Panc1 (cell line): Measurements from ENCODE around the gene MBD3. TPM values are rescaled to one million over a fixed set of nuclear protein-coding genes. Genes with fewer than 3 reads are reported as not detected.

ENCODE experiments used
- ATAC-seq: fragments of 200-7000 bp; cut with Tn5 transposase; 2 replicates; pipeline ENCODE4 v1.9.1; 2020; ENCODE audit warnings: mild to moderate bottlenecking, moderate library complexity
- BruUV-seq: library from RNA; stranded (reverse); fragments of 400-500 nt; replicated peaks from 2 replicates; lab custom pipeline; 2021; lab: Mats Ljungman, UMichigan
- CTCF ChIA-PET: fragments of 300-600 bp; sonication (Branson Sonifier 250); formaldehyde crosslinking; loops from one replicate; lab custom pipeline; 2022; ENCODE audit warnings: antibody characterized with exemption; lab: Charles Lee
- POLR2A ChIA-PET: fragments of 300-600 bp; sonication (Branson Sonifier 250); formaldehyde crosslinking; loops from one replicate; lab custom pipeline; 2022; ENCODE audit warnings: antibody characterized with exemption; lab: Charles Lee
- DNase-seq: peaks from one replicate; pipeline ENCODE4 v3.0.0-alpha.2; 2010; ENCODE audit warnings: low read depth, low spot score
- H3K27ac ChIP-seq: 2 replicates; pipeline ENCODE4 v1.5.1; 2011; ENCODE audit warnings: mild to moderate bottlenecking, low read length, inconsistent platforms
- H3K27me3 ChIP-seq: fragments of 200-500 bp; sonication (Bioruptor generic); 2 replicates; pipeline ENCODE4 v1.6.0; 2014; ENCODE audit warnings: low read length, inconsistent platforms; ENCODE audit not compliant: control insufficient read depth, insufficient read depth
- H3K36me3 ChIP-seq: fragments of 200-500 bp; sonication (Bioruptor generic); 2 replicates; pipeline ENCODE4 v1.5.1; 2014; ENCODE audit warnings: inconsistent platforms, mild to moderate bottlenecking, low read length, moderate library complexity; ENCODE audit not compliant: control insufficient read depth, insufficient read depth
- H3K4me1 ChIP-seq: 2 replicates; pipeline ENCODE4 v1.5.1; 2011; ENCODE audit warnings: inconsistent platforms, mild to moderate bottlenecking, low read length, moderate library complexity; ENCODE audit not compliant: control insufficient read depth, insufficient read depth
- H3K4me3 ChIP-seq, 2 experiments: 2 replicates each; pipeline ENCODE4 v1.5.1; 2011 to 2012; ENCODE audit warnings: low read depth in 2 of 2, low read length in 2 of 2, mild to moderate bottlenecking in 2 of 2, inconsistent platforms in 1 of 2, moderate library complexity in 1 of 2
- H3K9me3 ChIP-seq: fragments of 200-500 bp; sonication (Bioruptor generic); 2 replicates; pipeline ENCODE4 v1.5.1; 2014; ENCODE audit warnings: low read depth, mild to moderate bottlenecking, inconsistent platforms, low read length, moderate library complexity; ENCODE audit not compliant: control insufficient read depth, insufficient read depth
- POLR2AphosphoS5 ChIP-seq: IDR thresholded peaks from 2 replicates; pipeline ENCODE4 v1.6.1; 2012; ENCODE audit warnings: mild to moderate bottlenecking, low read depth, low read length, moderate library complexity
- SIN3A ChIP-seq: IDR thresholded peaks from 2 replicates; pipeline ENCODE4 v1.6.1; 2012; ENCODE audit warnings: low read depth, mild to moderate bottlenecking, low read length, moderate library complexity, borderline replicate concordance; ENCODE audit not compliant: insufficient read depth
- TCF7L2 ChIP-seq: IDR thresholded peaks from 2 replicates; pipeline ENCODE4 v1.6.1; 2011; ENCODE audit warnings: mild to moderate bottlenecking, low read depth, low read length, inconsistent platforms
- in situ Hi-C: cut with HindIII; loops from 2 replicates; pipeline ENCODE4 v1.10.0; 2016; ENCODE audit warnings: low sequenced_read_pairs, low pct_unique_long_range_greater_than_20kb
- intact Hi-C: fragments of 100-400 bp; cut with micrococcal nuclease; formaldehyde crosslinking; loops from one replicate; pipeline ENCODE4 v1.10.0; 2022; ENCODE audit not compliant: unreplicated experiment
- total RNA-seq: library from RNA; stranded (reverse); gene quantifications from one replicate; pipeline ENCODE4 v1.2.1, GENCODE V29; 2021; ENCODE audit not compliant: unreplicated experiment
- TF ChIP-seq, protein P1 (sequence below), 2 experiments: IDR thresholded peaks; 2 replicates each; pipeline ENCODE4 v1.6.1; 2011 to 2012; ENCODE audit warnings: low read depth in 2 of 2, control low read depth in 1 of 2, low read length in 1 of 2, mild to moderate bottlenecking in 1 of 2, moderate library complexity in 1 of 2; ENCODE audit not compliant: insufficient read depth in 1 of 2
- TF ChIP-seq, protein P2 (sequence below): fragments of 450-650 bp; IDR thresholded peaks from 2 replicates; pipeline ENCODE4 v1.5.1; 2017; ENCODE audit warnings: mild to moderate bottlenecking

The MBD3 gene
- total RNA-seq, 1 experiment from 2014 or later = 139 TPM

DNA sequence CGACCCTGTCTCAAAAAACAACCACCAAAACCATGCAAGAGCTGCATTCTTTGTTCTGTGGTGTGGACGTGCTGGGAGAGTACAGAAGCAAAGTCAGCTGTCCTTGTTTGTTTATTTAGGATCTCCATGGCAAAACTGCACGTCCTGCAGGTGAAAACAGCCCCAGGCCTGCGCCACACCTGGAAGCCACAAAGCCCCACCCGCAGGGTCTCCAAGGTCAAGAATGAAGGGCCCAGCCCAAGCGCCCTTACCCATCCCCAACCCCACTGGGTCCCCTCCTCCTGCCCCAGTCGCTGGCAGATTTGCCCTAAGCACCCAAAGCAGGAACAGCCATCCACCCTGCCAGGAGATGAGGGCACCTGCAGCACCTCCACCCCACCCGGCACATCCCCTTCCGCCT, 10.5 kb downstream of the MBD3 start:
- Histone ChIP-seq H3K9me3 (no peaks in the 10 kb centered on the region), H3K27ac (no peak overlapping the region), H3K27me3 (no peaks in the 10 kb centered on the region), H3K4me3 (no peak overlapping the region), H3K4me1 (no peaks in the 10 kb centered on the region), H3K36me3 (no peaks in the 10 kb centered on the region)
- TF ChIP-seq SIN3A = no peak
- TF ChIP-seq TCF7L2 = no peak
- TF ChIP-seq, protein P1, sequence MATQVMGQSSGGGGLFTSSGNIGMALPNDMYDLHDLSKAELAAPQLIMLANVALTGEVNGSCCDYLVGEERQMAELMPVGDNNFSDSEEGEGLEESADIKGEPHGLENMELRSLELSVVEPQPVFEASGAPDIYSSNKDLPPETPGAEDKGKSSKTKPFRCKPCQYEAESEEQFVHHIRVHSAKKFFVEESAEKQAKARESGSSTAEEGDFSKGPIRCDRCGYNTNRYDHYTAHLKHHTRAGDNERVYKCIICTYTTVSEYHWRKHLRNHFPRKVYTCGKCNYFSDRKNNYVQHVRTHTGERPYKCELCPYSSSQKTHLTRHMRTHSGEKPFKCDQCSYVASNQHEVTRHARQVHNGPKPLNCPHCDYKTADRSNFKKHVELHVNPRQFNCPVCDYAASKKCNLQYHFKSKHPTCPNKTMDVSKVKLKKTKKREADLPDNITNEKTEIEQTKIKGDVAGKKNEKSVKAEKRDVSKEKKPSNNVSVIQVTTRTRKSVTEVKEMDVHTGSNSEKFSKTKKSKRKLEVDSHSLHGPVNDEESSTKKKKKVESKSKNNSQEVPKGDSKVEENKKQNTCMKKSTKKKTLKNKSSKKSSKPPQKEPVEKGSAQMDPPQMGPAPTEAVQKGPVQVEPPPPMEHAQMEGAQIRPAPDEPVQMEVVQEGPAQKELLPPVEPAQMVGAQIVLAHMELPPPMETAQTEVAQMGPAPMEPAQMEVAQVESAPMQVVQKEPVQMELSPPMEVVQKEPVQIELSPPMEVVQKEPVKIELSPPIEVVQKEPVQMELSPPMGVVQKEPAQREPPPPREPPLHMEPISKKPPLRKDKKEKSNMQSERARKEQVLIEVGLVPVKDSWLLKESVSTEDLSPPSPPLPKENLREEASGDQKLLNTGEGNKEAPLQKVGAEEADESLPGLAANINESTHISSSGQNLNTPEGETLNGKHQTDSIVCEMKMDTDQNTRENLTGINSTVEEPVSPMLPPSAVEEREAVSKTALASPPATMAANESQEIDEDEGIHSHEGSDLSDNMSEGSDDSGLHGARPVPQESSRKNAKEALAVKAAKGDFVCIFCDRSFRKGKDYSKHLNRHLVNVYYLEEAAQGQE (IDR thresholded peaks at IDR 0.05; ENCODE audit: insufficient read depth in 1 of 2, low read depth in 2 of 2, low read length in 1 of 2) = no peak
- TF ChIP-seq, protein P2, sequence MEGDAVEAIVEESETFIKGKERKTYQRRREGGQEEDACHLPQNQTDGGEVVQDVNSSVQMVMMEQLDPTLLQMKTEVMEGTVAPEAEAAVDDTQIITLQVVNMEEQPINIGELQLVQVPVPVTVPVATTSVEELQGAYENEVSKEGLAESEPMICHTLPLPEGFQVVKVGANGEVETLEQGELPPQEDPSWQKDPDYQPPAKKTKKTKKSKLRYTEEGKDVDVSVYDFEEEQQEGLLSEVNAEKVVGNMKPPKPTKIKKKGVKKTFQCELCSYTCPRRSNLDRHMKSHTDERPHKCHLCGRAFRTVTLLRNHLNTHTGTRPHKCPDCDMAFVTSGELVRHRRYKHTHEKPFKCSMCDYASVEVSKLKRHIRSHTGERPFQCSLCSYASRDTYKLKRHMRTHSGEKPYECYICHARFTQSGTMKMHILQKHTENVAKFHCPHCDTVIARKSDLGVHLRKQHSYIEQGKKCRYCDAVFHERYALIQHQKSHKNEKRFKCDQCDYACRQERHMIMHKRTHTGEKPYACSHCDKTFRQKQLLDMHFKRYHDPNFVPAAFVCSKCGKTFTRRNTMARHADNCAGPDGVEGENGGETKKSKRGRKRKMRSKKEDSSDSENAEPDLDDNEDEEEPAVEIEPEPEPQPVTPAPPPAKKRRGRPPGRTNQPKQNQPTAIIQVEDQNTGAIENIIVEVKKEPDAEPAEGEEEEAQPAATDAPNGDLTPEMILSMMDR = no peak
- no peak for TF ChIP-seq POLR2AphosphoS5
- no peak for ATAC-seq
- ChIA-PET POLR2A (no interaction called here), CTCF (no interaction called here)
- DNase-seq = no peak
- intact Hi-C loops = no loop called here
- in situ Hi-C loops = no loop called here
- BruUV-seq = no TSS peak

DNA sequence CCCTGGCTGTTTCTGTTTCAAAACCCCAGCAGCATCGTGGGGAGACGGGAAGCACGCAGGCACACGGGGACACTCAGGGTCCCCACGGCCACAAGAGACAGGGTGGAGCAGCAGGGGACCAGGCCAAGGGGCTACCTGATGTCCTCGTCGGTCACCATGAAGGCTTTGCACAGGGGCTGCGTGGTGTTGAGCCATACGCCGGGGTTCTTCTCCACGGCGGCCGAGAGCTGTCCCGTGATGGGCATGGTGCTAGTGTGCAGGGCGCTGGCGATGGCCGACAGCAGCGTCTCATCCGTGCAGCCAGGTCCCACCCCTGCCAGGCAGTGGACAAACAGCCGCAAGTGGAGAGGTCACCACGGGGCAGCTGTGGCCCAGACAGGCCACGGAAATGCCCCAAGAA, 11.7 kb downstream of the MBD3 start:
- Histone ChIP-seq H3K36me3 (no peaks in the 10 kb centered on the region), H3K4me1 (no peaks in the 10 kb centered on the region), H3K27me3 (no peaks in the 10 kb centered on the region), H3K9me3 (no peaks in the 10 kb centered on the region), H3K4me3 (no peak overlapping the region), H3K27ac (no peak overlapping the region)
- intact Hi-C loops = no loop called here
- DNase-seq (no peak), ATAC-seq (no peak)
- in situ Hi-C loops = no loop called here
- no TSS peak for BruUV-seq
- TF ChIP-seq, protein P2 = no peak
- TF ChIP-seq TCF7L2 (no peak), SIN3A (no peak), POLR2AphosphoS5 (no peak)
- TF ChIP-seq, protein P1 (IDR thresholded peaks at IDR 0.05; ENCODE audit: insufficient read depth in 1 of 2, low read depth in 2 of 2, low read length in 1 of 2) = no peak
- POLR2A ChIA-PET = no interaction called here
- CTCF ChIA-PET = no interaction called here
